ENCODE data around the gene GSK3B.

The GSK3B gene
- 73.9 to 157 (median 86.3) reads per million in 17 experiments for total RNA-seq

DNA sequence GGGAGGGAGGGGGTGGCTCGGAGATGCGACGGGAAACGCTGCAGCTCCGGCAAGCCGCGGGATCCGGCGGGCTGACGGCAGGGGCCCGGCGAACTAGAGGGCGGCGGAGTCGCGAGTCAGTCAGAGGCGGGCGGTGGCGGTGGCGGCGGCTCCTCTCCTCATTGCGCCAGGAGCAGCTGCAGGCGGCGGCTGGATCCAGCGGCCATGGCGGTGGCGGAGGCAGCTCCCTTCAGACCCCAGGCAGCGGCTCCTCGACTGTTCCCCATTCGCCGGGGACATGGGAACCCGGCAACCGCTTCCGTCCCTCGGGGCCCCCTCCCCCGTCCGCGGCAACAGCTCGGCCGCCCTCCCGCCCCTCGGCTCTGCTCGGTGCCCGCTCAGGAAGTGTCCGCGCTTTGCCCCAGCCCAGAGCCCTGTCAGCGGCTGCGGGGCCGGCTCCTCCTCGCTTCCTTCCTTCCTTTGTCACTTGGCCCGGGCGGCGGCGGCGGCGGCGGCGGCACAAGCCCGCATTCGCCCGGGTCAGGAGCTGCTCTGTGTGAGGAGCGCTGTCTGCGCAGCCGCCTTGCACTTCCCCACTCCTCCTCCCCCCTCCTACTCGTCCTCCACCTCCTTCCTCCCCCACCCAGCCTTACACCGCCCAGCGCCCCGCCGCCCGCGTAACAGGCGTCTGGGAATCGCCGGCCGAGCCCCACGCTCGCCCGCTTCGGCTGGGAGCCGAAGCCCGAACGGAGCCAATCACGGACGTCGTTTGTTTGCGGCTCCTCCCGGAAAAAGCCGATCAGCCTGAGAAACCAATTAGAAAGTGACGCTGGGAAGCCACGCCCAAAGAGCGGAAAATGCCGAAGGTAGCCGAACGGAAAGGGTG, at the start of gene GSK3B:
Gene GSK3B (minus strand): TSS at position 537 of the 865 bp plus-strand sequence. CDS start 1,013 bp downstream, outside the sequence.
- DNase-seq = peak in 3 of 4 experiments; percentile 70 to 99 (median 86)

DNA sequence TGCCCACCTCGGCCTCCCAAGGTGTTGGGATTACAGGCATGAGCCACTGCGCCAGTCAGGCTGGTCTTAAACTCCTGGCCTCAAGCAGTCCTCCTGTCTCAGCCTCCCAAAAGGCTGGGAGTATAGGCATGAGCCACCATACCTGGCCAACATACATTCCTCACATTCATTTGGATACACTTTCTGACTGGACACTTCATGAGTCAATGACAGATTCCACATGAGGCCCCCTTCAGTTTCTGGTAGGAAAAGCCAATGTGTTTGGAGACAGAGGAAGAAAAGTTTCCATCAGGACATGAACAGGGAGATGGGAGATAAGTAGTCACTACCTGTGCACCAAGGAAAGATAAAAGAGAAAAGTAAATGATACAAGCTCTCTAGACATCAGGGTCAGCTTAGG, 49.4 kb upstream of the GSK3B start:
- DNase-seq = no peak

DNA sequence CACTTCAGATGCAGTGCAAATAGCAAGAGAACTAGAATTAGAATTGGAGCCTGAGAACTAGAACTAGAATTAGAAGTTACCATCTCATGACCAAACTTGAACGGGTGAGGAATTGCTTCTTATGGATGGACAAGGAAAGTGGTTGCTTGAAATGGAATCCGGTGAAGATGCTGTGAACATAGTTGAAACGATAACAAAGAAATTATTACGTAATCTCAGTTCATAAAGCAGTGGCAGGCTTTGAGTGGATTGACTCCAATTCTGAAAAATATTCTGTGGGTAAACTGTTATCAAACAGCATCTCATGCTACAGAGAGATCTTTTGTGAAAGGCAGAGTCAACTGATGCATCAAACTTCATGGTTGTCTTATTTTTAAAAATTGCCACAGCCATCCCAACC, 48.0 kb upstream of the GSK3B start:
- DNase-seq = no peak

DNA sequence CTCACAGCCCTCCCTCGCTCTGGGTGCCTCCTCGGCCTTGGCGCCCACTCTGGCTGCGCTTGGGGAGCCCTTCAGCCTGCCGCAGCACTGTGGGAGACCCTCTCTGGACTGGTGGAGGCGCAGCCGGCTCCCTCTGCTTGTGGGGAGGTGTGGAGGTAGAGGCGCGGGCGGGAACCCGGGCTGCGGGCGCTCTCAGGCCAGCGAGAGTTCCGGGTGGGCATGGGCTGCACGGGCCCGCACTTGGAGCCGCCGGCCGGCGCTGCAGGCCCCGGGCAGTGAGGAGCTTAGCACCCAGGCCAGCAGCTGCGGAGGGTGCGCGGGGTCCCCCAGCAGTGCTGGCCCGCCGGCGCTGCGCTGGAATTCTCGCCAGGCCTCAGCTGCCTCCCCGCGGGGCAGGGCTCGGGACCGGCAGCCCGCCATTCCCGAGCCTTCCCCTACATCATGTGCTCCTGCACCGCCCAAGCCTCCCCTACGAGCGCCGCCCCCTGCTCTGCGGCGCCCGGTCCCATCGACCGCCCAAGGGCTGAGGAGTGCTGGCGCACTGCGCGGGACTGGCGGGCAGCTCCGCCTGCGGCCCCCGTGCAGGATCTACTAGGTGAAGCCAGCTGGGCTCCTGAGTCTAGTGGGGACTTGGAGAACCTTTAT, 46.0 kb upstream of the GSK3B start:
- no peak for DNase-seq

DNA sequence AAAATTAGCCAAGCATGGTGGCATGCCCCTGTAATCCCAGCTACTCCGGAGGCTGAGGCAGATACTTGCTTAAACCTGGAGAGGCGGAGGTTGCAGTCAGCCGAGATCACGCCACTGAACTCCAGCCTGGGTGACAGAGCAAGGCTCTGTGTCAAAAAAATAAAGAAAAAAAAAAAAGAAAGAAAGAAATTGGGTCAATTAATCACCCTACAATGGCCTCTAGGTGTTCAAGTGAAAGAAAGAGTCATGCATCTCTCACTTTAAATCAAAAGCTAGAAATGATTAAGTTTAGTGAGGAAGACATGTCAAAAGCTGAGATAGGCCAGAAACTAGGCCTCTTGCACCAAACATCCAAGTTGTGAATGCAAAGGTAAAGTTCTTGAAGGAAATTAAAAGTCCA, 44.9 kb upstream of the GSK3B start:
- no peak for DNase-seq

DNA sequence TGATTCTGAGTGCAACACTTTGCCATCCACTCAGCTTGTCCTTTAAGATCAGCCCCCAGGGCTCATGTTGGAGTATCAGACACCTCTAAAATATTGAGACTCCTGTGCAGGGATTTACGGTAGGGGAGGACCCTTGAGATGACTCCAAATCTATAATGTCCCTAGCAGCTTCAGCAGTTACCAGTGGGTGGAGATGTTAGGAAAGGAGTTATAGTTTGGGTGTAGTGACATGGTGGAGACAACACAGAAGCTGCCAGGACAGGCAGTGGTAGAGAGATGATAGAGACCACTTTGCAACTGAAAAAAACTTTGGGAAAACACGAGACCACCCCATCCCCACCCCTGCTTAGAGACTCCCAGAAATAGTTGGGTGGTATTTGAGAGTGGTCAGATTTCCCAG, 43.3 kb upstream of the GSK3B start:
- DNase-seq = no peak

DNA sequence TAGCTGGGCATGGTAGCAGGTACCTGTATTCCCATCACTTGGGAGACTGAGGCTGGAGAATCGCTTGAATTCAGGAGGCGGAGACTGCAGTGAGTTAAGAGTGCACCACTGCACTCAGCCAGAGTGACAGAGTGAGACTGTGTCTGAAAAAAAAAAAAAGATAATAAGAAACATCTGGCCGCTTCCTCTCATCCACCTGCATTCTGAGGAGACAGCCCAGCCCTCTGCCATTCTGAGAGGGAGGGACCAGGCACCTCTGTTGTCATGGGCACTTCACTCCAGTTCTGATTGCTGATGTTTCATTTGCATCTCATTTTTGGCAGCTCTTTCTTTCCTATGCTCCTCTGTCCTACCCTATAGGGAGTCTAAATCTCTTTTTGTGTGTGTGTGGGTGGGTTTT, 36.4 kb upstream of the GSK3B start:
- no peak for DNase-seq

DNA sequence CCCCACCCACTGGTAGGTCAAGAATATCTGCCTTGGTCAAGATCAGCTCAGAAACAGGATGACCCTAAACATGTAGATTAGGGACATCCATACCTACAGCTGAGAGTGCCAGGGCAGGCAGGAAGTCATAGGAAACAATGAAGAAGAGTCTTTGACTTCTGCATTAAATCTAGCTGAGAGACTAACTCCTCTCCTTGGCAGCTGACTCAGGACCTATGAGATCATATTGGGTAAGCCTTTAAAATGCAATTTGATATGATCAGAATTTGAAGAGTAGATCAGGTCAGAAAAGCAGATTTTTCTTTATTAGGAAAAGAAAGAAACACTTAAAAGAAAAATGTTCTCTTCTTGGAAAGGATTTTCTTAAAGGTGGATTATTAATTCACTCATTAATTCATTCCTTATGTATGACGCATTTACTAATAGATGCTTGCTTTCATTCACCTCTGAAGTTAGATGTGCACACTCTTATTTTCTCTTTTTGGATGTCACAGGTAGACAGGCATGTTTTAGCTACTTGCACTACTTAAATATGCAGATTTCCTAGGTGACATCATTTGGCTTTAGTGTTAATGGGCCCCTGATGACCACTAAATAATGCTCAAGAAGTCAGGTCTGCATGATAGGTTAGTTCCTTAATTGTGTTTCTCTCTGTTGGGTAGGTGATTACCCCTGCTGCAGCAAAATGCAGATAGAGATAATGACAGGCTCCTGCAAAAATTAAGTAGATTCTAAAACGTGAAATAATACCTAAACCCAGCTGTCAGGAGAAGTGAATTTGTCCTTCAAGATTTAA, 35.7 kb upstream of the GSK3B start:
- peak in 2 of 4 experiments; percentile 4 for DNase-seq

DNA sequence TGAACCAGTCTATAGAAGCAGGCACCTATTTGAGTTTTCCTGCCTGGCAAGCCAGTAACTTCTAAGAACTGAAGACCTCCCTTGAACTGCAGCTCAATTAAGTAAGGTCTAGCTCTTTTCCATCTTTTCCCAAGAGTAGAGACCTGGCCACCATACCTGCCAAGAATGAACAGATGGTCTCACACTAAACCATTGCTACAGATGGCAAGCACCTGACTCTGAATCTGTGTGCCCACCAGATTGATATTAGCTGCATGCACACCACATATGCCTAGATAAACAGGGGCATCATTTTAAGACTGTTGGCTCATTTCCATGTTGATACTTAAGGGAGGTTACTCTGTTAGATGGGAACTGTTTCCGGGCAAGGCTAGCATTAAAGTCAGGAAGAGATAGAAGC, 34.8 kb upstream of the GSK3B start:
- no peak for DNase-seq

DNA sequence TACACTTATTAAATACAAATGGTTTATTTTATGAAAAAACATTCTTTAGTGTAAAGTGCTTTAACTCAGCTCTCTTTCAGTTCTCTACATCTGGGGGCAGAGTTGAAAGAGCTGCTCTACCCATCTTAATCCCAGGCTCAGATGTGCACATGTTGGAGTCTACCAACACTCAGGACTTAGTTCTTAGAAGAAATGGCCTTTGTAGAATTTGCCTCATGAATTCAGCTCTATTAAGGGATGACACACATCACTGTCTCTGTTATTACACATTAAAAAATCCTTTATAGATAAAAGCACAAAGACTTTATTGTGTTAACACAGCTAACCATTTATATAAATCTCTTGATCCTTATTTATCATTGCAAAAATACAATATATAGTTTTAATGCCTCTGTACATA, 31.7 kb upstream of the GSK3B start:
- DNase-seq = no peak

DNA sequence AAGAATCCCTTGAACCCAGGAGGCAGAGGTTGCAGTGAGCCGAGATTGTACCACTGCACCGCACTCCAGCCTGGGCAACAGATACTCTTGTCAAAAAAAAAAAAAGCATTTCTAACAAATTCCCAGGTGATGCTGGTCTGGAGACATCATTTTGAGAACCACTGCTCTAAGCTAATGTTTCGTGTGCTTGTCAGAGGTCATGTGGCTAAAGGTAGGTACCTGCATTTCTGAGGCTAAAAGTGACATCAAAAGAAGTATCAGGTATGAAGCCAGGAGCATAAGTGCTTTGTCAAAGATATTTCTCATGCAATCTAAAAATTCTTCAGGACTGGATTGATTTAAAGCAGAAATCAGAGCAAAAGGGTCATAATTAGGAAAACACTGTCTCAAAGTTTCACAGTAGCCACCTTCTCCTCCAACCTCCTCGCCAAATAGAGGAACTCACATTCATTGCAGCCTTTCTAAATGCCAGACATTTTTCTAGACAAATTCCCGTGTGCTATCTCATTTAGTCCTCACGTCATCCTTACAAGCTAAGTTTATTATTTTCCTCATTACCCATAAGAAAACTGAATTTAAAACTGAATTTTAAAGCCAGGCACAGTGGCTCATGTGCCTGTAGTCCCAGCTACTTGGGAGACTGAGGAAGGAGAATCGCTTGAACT, 25.7 kb upstream of the GSK3B start:
- DNase-seq = no peak

DNA sequence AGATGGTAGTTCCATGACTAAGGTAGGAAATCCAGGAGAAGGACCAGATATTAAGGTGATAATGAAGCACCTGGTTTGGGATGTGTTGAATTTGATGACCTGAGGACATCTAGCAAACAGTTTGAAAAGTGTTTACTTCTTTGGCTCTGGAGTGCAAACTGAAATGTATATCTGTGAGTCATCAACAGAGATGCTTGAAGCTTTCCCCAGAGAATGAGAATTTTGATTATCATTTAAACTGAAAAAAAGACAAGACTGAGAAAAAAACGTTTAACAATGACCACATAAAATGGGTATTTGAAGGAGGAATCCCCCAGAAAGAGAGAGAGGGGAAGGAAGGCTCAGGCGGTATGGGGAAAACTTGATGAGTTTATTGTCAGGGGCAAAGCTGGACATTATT, 20.7 kb upstream of the GSK3B start:
- no peak for DNase-seq

DNA sequence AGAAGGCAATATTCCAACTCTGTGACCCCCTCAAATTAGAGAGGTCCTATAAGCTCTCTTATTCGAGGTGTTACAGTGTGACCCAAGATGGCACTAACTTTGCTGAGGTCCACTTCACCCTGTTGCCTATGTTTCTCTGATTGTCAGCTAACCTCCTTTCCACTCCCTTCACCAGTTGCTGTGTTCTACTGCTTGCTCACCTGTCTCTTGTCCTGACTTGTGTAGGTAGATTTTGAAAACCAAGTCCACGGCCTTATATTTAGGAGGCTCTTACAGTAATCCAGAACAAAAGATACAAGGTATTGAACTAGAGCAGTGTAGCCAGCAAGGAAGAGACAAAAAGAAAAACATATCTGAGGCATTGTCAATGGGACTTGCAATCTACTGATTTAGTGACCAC, 20.1 kb upstream of the GSK3B start:
- no peak for DNase-seq

DNA sequence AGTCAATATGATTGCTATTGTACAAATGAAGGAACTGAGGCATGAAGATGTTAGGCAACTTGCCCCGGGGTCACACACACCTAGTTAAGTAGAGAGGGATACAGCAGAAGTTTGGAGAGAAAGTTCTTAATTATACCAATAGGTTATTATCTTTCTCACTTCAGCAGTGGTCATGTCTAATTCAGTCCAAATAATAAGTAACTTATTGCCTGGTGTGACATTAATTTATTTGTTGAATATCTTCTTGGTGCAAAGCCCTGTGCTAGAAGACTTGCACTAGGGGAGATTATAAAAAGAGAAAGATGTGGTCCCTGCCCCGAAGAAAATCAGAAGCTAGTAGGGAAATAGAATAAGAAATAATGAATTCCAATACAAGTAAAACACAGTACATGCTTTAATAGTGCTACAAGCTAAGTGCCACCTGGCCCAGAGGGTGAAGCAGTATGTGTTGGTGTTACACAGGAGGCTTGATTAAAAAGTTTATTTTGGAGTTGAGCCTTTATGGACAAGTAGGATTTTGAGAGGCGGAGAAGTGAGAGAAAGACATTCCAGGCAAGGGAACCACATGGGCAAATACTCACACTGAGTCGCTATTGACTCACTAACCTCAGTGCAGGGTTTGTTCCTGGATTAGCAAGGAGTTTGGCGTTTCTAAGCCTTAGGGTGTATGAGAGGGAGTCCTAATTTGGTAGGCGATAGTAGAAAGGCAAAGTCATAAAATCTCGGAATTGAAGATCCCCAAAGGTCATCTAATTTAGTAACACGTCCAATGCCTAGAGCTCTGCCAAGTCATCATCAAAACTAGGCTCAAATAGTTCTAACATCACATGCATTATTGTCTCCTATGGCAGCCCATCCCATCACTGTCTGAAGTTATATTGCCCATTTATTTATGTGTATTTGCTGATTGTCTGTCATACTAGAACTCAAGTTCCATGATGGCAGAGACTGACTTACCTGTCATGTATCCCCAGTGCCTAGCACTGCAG, 19.2 kb upstream of the GSK3B start:
- DNase-seq = no peak

DNA sequence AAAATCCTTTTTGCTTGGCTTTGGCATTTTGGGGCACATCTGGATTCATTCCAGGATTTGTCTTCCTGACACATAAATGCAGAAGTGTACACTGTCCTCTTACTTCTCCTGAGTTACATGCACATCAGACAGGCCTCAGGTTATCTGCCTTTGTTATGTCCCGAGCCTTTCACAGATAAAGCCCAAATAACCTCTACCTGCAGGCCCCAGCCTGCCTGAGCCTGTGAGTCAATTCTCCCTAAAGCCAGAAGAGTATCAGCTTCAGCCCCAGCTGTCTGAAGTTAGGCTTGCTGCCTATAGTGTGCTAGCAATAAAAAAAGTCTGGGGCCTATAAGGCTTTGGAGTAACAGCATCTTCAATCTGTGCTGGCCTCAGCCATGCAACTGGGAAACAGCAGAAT, 17.7 kb upstream of the GSK3B start:
- peak in 2 of 4 experiments; percentile 12 to 13 for DNase-seq

DNA sequence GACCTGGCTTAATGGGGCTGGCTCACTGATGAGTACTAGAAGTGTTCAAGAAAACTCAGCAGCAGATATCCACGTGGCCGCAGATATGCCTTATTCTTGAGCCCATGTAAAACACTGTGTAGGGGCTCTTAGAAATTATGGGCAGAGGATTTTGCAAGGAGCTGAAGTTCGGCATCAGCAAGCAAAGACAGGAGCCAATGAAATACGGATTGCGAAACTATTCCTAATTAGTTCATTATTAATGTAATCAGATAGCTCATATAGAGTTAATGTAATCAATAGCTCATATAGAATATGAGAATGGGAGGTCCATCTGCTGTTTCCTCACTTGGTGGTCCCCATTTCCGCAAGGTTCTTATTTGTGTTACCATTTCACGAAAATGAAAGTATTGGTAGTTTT, 9.0 kb upstream of the GSK3B start:
- no peak for DNase-seq

DNA sequence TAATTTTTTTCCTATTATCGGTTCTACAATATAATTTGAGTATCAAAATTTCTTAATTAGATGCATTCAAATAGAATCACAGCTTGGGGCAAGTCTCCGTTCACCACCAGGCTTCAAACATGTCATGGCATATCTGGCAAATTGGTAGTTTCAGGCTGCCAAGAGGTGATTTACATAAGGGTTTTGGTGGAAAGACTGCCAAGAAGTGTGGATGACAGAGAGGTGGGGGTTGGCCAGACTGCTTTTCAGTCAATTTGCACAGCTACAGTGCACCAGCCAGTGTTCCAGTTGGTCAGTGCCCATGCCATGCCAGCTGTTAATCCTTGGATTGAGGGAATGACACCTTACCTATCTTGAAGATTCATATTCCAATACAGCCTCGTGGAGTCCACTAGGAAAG, 8.4 kb upstream of the GSK3B start:
- DNase-seq = no peak

DNA sequence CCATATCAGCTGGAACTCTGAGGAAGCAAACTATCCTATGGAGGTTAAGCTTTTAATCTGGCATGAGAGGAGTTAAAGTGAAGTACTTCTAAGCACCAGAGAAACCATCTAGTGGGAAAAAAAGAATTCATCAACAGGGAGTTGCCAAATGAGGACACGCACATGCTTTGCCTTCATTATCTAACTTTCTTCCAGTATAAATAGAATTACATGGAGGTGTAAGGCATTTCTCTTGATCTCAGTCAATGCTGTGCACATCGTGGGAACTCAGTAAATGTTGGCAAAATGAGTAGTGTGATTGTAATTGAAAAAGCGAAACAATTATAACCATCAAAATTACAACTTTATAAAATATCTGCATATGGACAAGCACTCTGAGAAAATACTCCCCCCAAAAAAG, 8.0 kb upstream of the GSK3B start:
- no peak for DNase-seq

DNA sequence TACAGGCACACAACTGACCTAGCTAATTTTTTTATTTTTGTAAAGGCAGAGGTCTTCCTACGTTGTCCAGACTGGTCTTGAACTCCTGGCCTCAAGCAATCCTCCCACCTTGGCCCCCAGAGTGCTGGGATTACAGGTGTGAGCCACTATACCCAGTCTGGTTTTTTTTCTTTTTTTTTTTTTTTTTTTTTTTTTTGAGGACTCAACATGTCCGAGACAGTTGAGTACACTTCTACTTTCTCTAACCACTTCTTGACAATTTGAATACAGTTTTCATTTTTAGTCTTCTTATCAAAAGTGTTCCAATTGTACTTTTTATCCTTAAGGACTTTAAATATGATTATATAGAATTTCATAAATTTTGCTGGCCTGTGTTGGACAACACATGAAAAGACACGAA, 7.4 kb upstream of the GSK3B start:
- no peak for DNase-seq

DNA sequence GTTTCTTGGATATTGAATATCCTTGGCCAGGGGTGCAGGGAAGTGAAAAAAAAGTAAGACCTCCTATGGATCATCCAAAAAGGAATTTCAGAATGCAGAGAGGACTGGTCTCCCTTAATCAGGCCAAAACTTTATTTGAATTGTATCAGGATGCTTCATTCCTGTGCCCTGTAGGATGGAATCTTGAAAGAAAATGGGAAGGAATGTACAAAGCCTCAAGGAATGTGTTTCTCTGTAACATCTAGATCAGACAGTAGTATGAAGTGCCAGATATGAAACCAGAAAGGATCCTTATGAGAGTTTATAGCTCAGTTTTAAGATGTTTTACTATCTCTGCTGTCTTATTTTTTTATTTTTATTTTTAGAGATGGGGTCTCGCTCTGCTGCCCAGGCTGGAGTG, 6.5 kb upstream of the GSK3B start:
- DNase-seq = no peak

DNA sequence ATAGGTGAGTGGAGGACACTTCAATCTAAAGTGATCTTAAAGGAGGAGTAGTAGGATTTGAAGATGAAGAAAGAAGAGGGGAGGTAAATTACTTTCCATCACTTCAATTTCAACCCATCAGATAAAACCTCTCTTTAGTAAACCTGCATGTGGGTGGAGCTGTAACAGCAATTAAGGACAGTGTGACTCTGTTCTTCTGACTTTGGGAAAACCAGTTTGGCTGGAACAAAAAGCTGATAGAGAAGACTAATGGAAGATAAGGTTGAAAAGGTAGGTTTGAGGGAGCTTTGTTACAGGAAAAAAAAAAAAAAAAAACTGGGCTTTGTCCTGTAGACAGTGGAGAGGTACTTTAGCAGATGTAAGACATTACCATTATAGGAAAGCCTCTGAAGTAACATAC, 4.5 kb upstream of the GSK3B start:
- no peak for DNase-seq
